IMR-90 (cell line): ENCODE measurements around the gene MYO3B. TPM values are rescaled to one million over a fixed set of nuclear protein-coding genes. Genes with fewer than 3 reads are reported as not detected.

ENCODE experiments used
- ATAC-seq: fragments of 200-7000 bp; cut with Tn5 transposase; 2 replicates; pipeline ENCODE4 v1.9.1; 2020; ENCODE audit warnings: low read depth, mild to moderate bottlenecking, moderate library complexity
- BruUV-seq: library from RNA; stranded (reverse); fragments of 400-500 nt; replicated peaks from 2 replicates; lab custom pipeline; 2021; lab: Mats Ljungman, UMichigan
- CTCF ChIA-PET: fragments of 300-600 bp; formaldehyde crosslinking; extraction: SDS; loops from one replicate; lab custom pipeline; 2021; ENCODE audit warnings: antibody characterized with exemption; lab: Yijun Ruan, JAX
- POLR2A ChIA-PET: fragments of 300-600 bp; sonication (Branson Sonifier 250); formaldehyde crosslinking; loops from one replicate; lab custom pipeline; 2022; ENCODE audit warnings: antibody characterized with exemption; ENCODE audit not compliant: unreplicated experiment; lab: Charles Lee
- DNase-seq: peaks from one replicate; pipeline ENCODE4 v3.0.0; 2013
- H2AFZ ChIP-seq: replicated peaks from 2 replicates; pipeline ENCODE3; 2013; ENCODE audit warnings: low read length, mild to moderate bottlenecking; ENCODE audit not compliant: poor library complexity
- H2AK5ac ChIP-seq: 2 replicates; pipeline ENCODE4 v1.6.1; 2013; ENCODE audit warnings: low read depth, low read length, inconsistent platforms
- H2AK9ac ChIP-seq: replicated peaks from 2 replicates; pipeline ENCODE3; 2013; ENCODE audit warnings: mild to moderate bottlenecking, low read depth, low read length, moderate library complexity; ENCODE audit not compliant: poor library complexity
- H2BK120ac ChIP-seq: 2 replicates; pipeline ENCODE4 v1.6.1; 2013; ENCODE audit warnings: low read depth, low read length, inconsistent platforms
- H2BK15ac ChIP-seq: 3 replicates; pipeline ENCODE4 v1.6.1; 2013; ENCODE audit warnings: low read depth, low read length, inconsistent platforms
- H2BK20ac ChIP-seq: 2 replicates; pipeline ENCODE4 v1.6.1; 2013; ENCODE audit warnings: low read depth, mild to moderate bottlenecking, inconsistent platforms, low read length, moderate library complexity
- H2BK5ac ChIP-seq: 2 replicates; pipeline ENCODE4 v1.6.1; 2013; ENCODE audit warnings: mild to moderate bottlenecking, low read depth, low read length, inconsistent platforms; ENCODE audit not compliant: poor library complexity, severe bottlenecking
- H3K14ac ChIP-seq: replicated peaks from 2 replicates; pipeline ENCODE4 v1.6.1; 2013; ENCODE audit warnings: low read depth, low read length, inconsistent platforms
- H3K18ac ChIP-seq: 2 replicates; pipeline ENCODE4 v1.6.1; 2013; ENCODE audit warnings: low read depth, low read length, control low read depth
- H3K23ac ChIP-seq: 2 replicates; pipeline ENCODE4 v1.6.1; 2013; ENCODE audit warnings: low read depth, low read length, inconsistent platforms
- H3K27ac ChIP-seq: 2 replicates; pipeline ENCODE4 v1.5.1; 2013; ENCODE audit warnings: mild to moderate bottlenecking, control low read depth, low read length; ENCODE audit not compliant: insufficient read depth
- H3K27me3 ChIP-seq: 2 replicates; pipeline ENCODE4 v1.6.1; 2013; ENCODE audit warnings: low read length; ENCODE audit not compliant: control insufficient read depth, insufficient read depth
- H3K36me3 ChIP-seq: 2 replicates; pipeline ENCODE4 v1.6.1; 2013; ENCODE audit warnings: low read length, mixed read lengths; ENCODE audit not compliant: control insufficient read depth, insufficient read depth
- H3K4ac ChIP-seq: 2 replicates; pipeline ENCODE4 v1.6.1; 2013; ENCODE audit warnings: low read depth, low read length, inconsistent platforms
- H3K4me1 ChIP-seq: 2 replicates; pipeline ENCODE4 v1.6.1; 2013; ENCODE audit warnings: low read length, mixed read lengths; ENCODE audit not compliant: control insufficient read depth, insufficient read depth
- H3K4me2 ChIP-seq: 2 replicates; pipeline ENCODE4 v1.6.1; 2013; ENCODE audit warnings: low read depth, mild to moderate bottlenecking, control low read depth, low read length, moderate library complexity
- H3K4me3 ChIP-seq: 2 replicates; pipeline ENCODE4 v1.5.1; 2013; ENCODE audit warnings: low read depth, mild to moderate bottlenecking, control low read depth, low read length, moderate library complexity; ENCODE audit not compliant: insufficient read depth
- H3K56ac ChIP-seq: 2 replicates; pipeline ENCODE4 v1.6.1; 2013; ENCODE audit warnings: low read length, inconsistent platforms; ENCODE audit not compliant: insufficient read depth; ENCODE audit errors: extremely low read depth
- H3K79me1 ChIP-seq, 2 experiments: 2 replicates each; pipeline ENCODE4 v1.6.1; 2013; ENCODE audit warnings: low read length in 2 of 2, inconsistent platforms in 1 of 2, low read depth in 1 of 2
- H3K9ac ChIP-seq: 2 replicates; pipeline ENCODE4 v1.6.1; 2013; ENCODE audit warnings: low read depth, low read length, control low read depth
- H3K9me1 ChIP-seq: 2 replicates; pipeline ENCODE4 v1.6.1; 2013; ENCODE audit warnings: low read length, inconsistent platforms; ENCODE audit not compliant: insufficient read depth
- H3K9me3 ChIP-seq: 2 replicates; pipeline ENCODE4 v1.6.1; 2013; ENCODE audit warnings: low read length; ENCODE audit not compliant: control insufficient read depth, insufficient read depth
- H4K20me1 ChIP-seq: 2 replicates; pipeline ENCODE4 v1.6.1; 2013; ENCODE audit warnings: low read length, inconsistent platforms; ENCODE audit not compliant: insufficient read depth
- H4K5ac ChIP-seq: 2 replicates; pipeline ENCODE4 v1.6.1; 2013; ENCODE audit warnings: mild to moderate bottlenecking, low read depth, low read length, control low read depth
- H4K8ac ChIP-seq, 2 experiments: 2 replicates each; pipeline ENCODE4 v1.6.1; 2013; ENCODE audit warnings: low read depth in 2 of 2, low read length in 2 of 2, control low read depth in 1 of 2, inconsistent platforms in 1 of 2
- H4K91ac ChIP-seq: 2 replicates; pipeline ENCODE4 v1.6.1; 2013; ENCODE audit warnings: low read depth, low read length, inconsistent platforms; ENCODE audit not compliant: insufficient read depth
- BHLHE40 ChIP-seq: fragments of 150-350 bp; IDR thresholded peaks from 2 replicates; pipeline ENCODE4 v1.6.1; 2016; ENCODE audit warnings: mild to moderate bottlenecking, low read depth, low read length
- RCOR1 ChIP-seq: IDR thresholded peaks from 2 replicates; pipeline ENCODE4 v1.6.1; 2012; ENCODE audit warnings: mild to moderate bottlenecking, low read length, improper control_type of control experiment; ENCODE audit not compliant: insufficient replicate concordance
- RFX5 ChIP-seq: IDR thresholded peaks from 2 replicates; pipeline ENCODE4 v1.8.0; 2012; ENCODE audit warnings: low read depth, mild to moderate bottlenecking, low read length, moderate library complexity
- WGBS, 2 experiments: methylation state at CpG; one replicate each; pipeline versions ENCODE4 v1.1.5 to v1.1.7; 2013; ENCODE audit warnings: missing lambda C conversion rate in 2 of 2; ENCODE audit not compliant: insufficient read length in 1 of 2; ENCODE audit errors: extremely low coverage in 2 of 2; 5-methylcytosine and 5-hydroxymethylcytosine counted together
- dilution Hi-C: fragments of 300-500 bp; cut with HindIII; formaldehyde crosslinking; loops from one replicate; pipeline ENCODE4 v1.14.3; 2018; ENCODE audit warnings: low sequenced_read_pairs; ENCODE audit not compliant: unreplicated experiment
- in situ Hi-C: fragments of 300-500 bp; cut with MboI; formaldehyde crosslinking; loops from 3 replicates; pipeline ENCODE4 v1.14.3; 2019; ENCODE audit warnings: low sequenced_read_pairs, inconsistent platforms, mixed read lengths
- intact Hi-C: fragments of 100-400 bp; cut with micrococcal nuclease; formaldehyde crosslinking; loops from 2 replicates; pipeline ENCODE4 v1.10.0; 2022
- polyA plus RNA-seq, 3 experiments: library from polyadenylated mRNA; depleted of rRNA; stranded (reverse); fragments of >200 nt; gene quantifications; 2 replicates each; pipeline ENCODE4 v1.2.3, GENCODE V29; 2012; ENCODE audit warnings: low replicate concordance in 1 of 3
- total RNA-seq: library from RNA; depleted of rRNA; stranded (reverse); fragments of >200 nt; gene quantifications from 2 replicates; pipeline ENCODE4 v1.2.3, GENCODE V29; 2012
- TF ChIP-seq, protein P1 (sequence below): fragments of 150-350 bp; IDR thresholded peaks from 2 replicates; pipeline ENCODE4 v1.6.1; 2017; ENCODE audit warnings: mild to moderate bottlenecking, antibody characterized with exemption, low read length, low read depth

MYO3B gene
- total and polyA plus RNA-seq, 2 of the 4 experiments (the other 2 are of a cell fraction): 0.02 TPM; not detected in 1

DNA sequence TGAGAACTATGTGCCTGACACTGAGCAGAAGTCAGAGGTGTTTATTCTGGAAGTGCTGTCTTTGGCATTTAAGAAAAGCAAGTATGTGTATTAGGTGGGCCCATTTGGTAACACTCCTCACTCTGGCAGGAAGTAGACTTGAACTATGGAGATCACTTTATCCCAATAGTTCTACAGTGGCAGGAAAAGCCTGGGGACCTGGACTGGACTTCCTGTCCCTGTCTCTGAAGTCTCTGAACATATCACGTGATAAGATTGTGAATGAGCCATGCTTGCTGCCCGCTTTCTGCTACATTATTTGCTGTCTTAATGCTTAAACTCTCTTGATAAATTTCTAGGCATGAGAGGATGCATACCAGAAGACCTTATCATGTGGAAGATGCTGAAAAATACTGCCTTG is 203.7 kb downstream of the MYO3B start:
- no peak overlapping the region for H2BK15ac ChIP-seq
- H3K14ac ChIP-seq: no peak overlapping the region
- no CpG with 5 or more reads among the region's 2 CpGs for WGBS, 2 experiments
- H4K5ac ChIP-seq: no peak overlapping the region
- no peak overlapping the region for H2BK5ac ChIP-seq
- no peak overlapping the region for H3K56ac ChIP-seq
- POLR2A ChIA-PET: no interaction called here
- DNase-seq (no peak), ATAC-seq (no peak)
- H2AK9ac ChIP-seq: no peak overlapping the region
- H2AFZ ChIP-seq: no peak overlapping the region
- no peak overlapping the region for H4K91ac ChIP-seq
- H3K9me3 ChIP-seq: no peaks in the 10 kb centered on the region
- no peak overlapping the region for H3K18ac ChIP-seq
- H3K9ac ChIP-seq: no peak overlapping the region
- H3K4me2 ChIP-seq: no peak overlapping the region
- H4K8ac ChIP-seq: no peak overlapping the region
- no TSS peak for BruUV-seq
- no peak overlapping the region for H3K4me3 ChIP-seq
- no peaks in the 10 kb centered on the region for H3K27me3 ChIP-seq
- H3K23ac ChIP-seq: no peak overlapping the region
- intact Hi-C loops: no loop called here
- in situ Hi-C loops: no loop called here
- no peak for TF ChIP-seq RFX5
- TF ChIP-seq BHLHE40: no peak
- TF ChIP-seq RCOR1: no peak
- TF ChIP-seq, protein P1, sequence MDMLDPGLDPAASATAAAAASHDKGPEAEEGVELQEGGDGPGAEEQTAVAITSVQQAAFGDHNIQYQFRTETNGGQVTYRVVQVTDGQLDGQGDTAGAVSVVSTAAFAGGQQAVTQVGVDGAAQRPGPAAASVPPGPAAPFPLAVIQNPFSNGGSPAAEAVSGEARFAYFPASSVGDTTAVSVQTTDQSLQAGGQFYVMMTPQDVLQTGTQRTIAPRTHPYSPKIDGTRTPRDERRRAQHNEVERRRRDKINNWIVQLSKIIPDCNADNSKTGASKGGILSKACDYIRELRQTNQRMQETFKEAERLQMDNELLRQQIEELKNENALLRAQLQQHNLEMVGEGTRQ: no peak
- no peak overlapping the region for H2AK5ac ChIP-seq
- H3K79me1 ChIP-seq: no peaks in the 10 kb centered on the region
- no peak overlapping the region for H2BK20ac ChIP-seq
- no peak overlapping the region for H3K27ac ChIP-seq
- H3K9me1 ChIP-seq: no peaks in the 10 kb centered on the region
- no peaks in the 10 kb centered on the region for H4K20me1 ChIP-seq
- CTCF ChIA-PET: interaction anchor here (1.1 kb wide), 1 partner anchor 12 kb away, joined by 4 read pairs; no protein-coding TSS in a partner anchor
- dilution Hi-C loops: no loop called here
- no peaks in the 10 kb centered on the region for H3K36me3 ChIP-seq
- H3K4me1 ChIP-seq: no peaks in the 10 kb centered on the region
- no peak overlapping the region for H3K4ac ChIP-seq
- H2BK120ac ChIP-seq: no peak overlapping the region
